Nephron (organoid): ENCODE measurements around the gene DOCK11.

ENCODE experiments used
- H3K27ac Mint-ChIP-seq, 3 experiments: 2 replicates each; pipeline ENCODE4 v1.8.0; 2020; ENCODE audit warnings: mixed read lengths in 3 of 3, mild to moderate bottlenecking in 2 of 3, moderate library complexity in 1 of 3
- H3K27me3 Mint-ChIP-seq: 2 replicates; pipeline ENCODE4 v1.8.0; 2021; ENCODE audit warnings: low read depth, mild to moderate bottlenecking, moderate library complexity, mixed read lengths
- H3K36me3 Mint-ChIP-seq: 2 replicates; pipeline ENCODE4 v1.8.0; 2020; ENCODE audit warnings: low read depth, mixed read lengths
- H3K4me1 Mint-ChIP-seq: 2 replicates; pipeline ENCODE4 v1.8.0; 2020; ENCODE audit warnings: mixed read lengths
- H3K4me3 Mint-ChIP-seq, 3 experiments: 2 replicates each; pipeline ENCODE4 v1.8.0; 2020; ENCODE audit warnings: mild to moderate bottlenecking in 3 of 3, mixed read lengths in 3 of 3, moderate library complexity in 2 of 3
- H3K9me3 Mint-ChIP-seq: 2 replicates; pipeline ENCODE4 v1.8.0; 2020; ENCODE audit warnings: mixed read lengths
- CTCF ChIP-seq, 3 experiments: fragments of 200-600 bp; sonication (generic); IDR thresholded peaks; one replicate each; pipeline ENCODE4 v1.5.0; 2021; ENCODE audit warnings: antibody characterized with exemption in 3 of 3; ENCODE audit not compliant: unreplicated experiment in 3 of 3

Gene DOCK11

GRCh38 chrX:118493016-118493415 is 2.6 kb upstream of the DOCK11 start:
- TF ChIP-seq CTCF (IDR thresholded peaks at IDR 0.05; ENCODE audit: unreplicated experiment in 3 of 3), result no peak
- no peaks in the 10 kb centered on the region for H3K27me3 Mint-ChIP-seq
- H3K36me3 Mint-ChIP-seq, result no peaks in the 10 kb centered on the region
- peaks cover 11% of the 10 kb centered on the region for H3K4me1 Mint-ChIP-seq
- H3K9me3 Mint-ChIP-seq, result peaks cover 13% of the 10 kb centered on the region
- no peak overlapping the region for H3K4me3 Mint-ChIP-seq
- no peak overlapping the region for H3K27ac Mint-ChIP-seq

GRCh38 chrX:118493653-118494297 is 1.8 kb upstream of the DOCK11 start:
- no peak overlapping the region for H3K27ac Mint-ChIP-seq
- peaks cover 13% of the 10 kb centered on the region for H3K9me3 Mint-ChIP-seq
- H3K4me1 Mint-ChIP-seq, result peaks cover 17% of the 10 kb centered on the region
- no peaks in the 10 kb centered on the region for H3K27me3 Mint-ChIP-seq
- H3K4me3 Mint-ChIP-seq, result no peak overlapping the region
- no peaks in the 10 kb centered on the region for H3K36me3 Mint-ChIP-seq
- TF ChIP-seq CTCF (IDR thresholded peaks at IDR 0.05; ENCODE audit: unreplicated experiment in 3 of 3), result no peak

- Mint-ChIP-seq H3K36me3 (no peaks in the 10 kb centered on the region), H3K27me3 (no peaks in the 10 kb centered on the region), H3K9me3 (peaks cover 2% of the 10 kb centered on the region), H3K4me3 (peak overlapping the region; percentile 90 to 93 (median 92)), H3K27ac (peak overlapping the region; percentile 50 to 79 (median 64)), H3K4me1 (peaks cover 25% of the 10 kb centered on the region)
- TF ChIP-seq CTCF (IDR thresholded peaks at IDR 0.05; ENCODE audit: unreplicated experiment in 3 of 3), result no peak
Observed at GRCh38 chrX:118495958-118496762, 545 bp downstream of the DOCK11 start.

- Mint-ChIP-seq H3K27ac (peak overlapping the region; percentile 50 to 79 (median 64)), H3K4me3 (peak overlapping the region; percentile 90 to 93 (median 92)), H3K9me3 (peaks cover 2% of the 10 kb centered on the region), H3K4me1 (peaks cover 25% of the 10 kb centered on the region), H3K36me3 (no peaks in the 10 kb centered on the region), H3K27me3 (no peaks in the 10 kb centered on the region)
- TF ChIP-seq CTCF (IDR thresholded peaks at IDR 0.05; ENCODE audit: unreplicated experiment in 3 of 3), result no peak
Observed at GRCh38 chrX:118496763-118497079, 1.1 kb downstream of the DOCK11 start.

- Mint-ChIP-seq H3K4me3 (peak overlapping the region; percentile 90 to 93 (median 92)), H3K36me3 (no peaks in the 10 kb centered on the region), H3K9me3 (peaks cover 2% of the 10 kb centered on the region), H3K4me1 (peaks cover 30% of the 10 kb centered on the region), H3K27me3 (no peaks in the 10 kb centered on the region), H3K27ac (peak overlapping the region; percentile 50 to 79 (median 64))
- no peak for TF ChIP-seq CTCF (IDR thresholded peaks at IDR 0.05; ENCODE audit: unreplicated experiment in 3 of 3)
Observed at GRCh38 chrX:118497180-118497818, 1.7 kb downstream of the DOCK11 start.
